ENCODE measurements around the gene LPAR1.

LPAR1 gene

DNA sequence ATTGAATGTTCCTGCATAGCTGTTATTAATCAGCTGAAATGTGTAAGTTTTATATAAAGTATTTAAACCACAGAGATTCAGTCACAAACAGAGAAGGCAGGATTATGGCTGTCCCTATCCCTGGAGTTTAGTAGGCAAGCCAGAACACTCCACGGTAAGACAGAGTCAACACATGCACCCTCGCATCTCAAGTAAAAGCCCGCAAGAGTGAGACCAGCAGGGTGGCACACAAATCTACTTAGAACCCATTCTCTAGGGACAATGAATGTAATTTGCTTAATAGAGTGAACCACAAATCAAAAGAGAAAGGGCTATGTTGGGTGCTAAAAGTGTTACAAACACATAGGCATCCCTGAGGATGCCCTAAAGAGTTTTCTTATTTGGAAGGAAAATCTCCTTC is 35.1 kb downstream of the LPAR1 start:
- ChIA-PET CTCF (no interaction called here), POLR2A (no interaction called here)
- TF ChIP-seq NFRKB (IDR thresholded peaks at IDR 0.05) (no peak), L3MBTL2 (conservative IDR thresholded peaks at IDR 0.05) (no peak), HDGF (IDR thresholded peaks at IDR 0.05; ENCODE audit: borderline replicate concordance) (no peak), SP1 (IDR thresholded peaks at IDR 0.05) (no peak), LEF1 (IDR thresholded peaks at IDR 0.05; ENCODE audit: borderline replicate concordance) (no peak), ELF4 (IDR thresholded peaks at IDR 0.05) (no peak), FOXM1 (IDR thresholded peaks at IDR 0.05; ENCODE audit: borderline replicate concordance) (no peak), CTBP1 (IDR thresholded peaks at IDR 0.05; ENCODE audit: borderline replicate concordance) (no peak)
- TF ChIP-seq, protein P1, sequence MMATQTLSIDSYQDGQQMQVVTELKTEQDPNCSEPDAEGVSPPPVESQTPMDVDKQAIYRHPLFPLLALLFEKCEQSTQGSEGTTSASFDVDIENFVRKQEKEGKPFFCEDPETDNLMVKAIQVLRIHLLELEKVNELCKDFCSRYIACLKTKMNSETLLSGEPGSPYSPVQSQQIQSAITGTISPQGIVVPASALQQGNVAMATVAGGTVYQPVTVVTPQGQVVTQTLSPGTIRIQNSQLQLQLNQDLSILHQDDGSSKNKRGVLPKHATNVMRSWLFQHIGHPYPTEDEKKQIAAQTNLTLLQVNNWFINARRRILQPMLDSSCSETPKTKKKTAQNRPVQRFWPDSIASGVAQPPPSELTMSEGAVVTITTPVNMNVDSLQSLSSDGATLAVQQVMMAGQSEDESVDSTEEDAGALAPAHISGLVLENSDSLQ (IDR thresholded peaks at IDR 0.05): no peak
- DNase-seq (ENCODE audit: extremely low spot score): no peak

DNA sequence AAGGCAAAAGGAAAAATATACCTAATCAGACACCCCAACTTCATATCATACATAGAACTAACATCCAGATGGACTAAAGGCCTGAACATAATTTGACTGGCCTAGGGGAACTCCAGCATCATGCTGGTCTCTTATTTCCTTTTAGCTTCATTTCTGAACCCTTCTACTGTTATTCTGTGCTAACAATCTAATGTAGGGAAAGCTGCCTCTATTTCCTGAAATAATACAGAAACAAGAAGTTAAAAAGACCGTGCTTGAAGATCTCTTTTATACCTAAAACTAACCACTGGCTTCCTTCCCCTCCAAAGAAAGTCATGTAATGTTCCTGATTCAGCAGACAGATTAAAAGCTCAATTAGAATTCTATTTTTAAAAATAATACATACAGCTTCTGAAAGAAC is 36.7 kb downstream of the LPAR1 start:
- CTCF ChIA-PET: no interaction called here
- POLR2A ChIA-PET: no interaction called here
- TF ChIP-seq BHLHE40 (IDR thresholded peaks at IDR 0.05; ENCODE audit: borderline replicate concordance) (no peak), LEF1 (IDR thresholded peaks at IDR 0.05; ENCODE audit: borderline replicate concordance) (no peak), FOXK2 (IDR thresholded peaks at IDR 0.05) (no peak), ZNF384 (IDR thresholded peaks at IDR 0.05) (no peak), HDGF (IDR thresholded peaks at IDR 0.05; ENCODE audit: borderline replicate concordance) (no peak), FOXM1 (IDR thresholded peaks at IDR 0.05; ENCODE audit: borderline replicate concordance) (no peak), FOXA1 (IDR thresholded peaks at IDR 0.05) (no peak)
- no peak for DNase-seq (ENCODE audit: extremely low spot score)

DNA sequence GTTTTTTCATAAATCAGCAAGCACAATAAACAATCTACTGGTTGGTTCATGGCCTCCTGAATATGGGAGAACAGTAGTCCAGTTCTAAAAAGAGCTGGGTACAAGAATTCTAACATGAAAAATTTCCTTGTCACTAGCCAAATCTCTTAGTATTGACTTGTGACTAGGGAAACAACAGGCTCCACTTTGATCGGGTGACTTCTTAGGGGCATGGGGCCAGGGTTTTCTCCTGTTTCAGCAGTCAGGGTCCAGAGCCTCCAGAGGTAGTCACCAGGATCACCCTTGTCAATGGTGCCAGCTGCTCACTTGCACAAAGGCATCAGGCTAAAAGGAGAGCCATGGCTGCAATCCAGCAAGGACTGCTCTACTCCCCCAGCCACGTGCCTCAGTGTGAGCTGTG is 38.1 kb downstream of the LPAR1 start:
- CTCF ChIA-PET: interaction anchor here (0.5 kb wide), 1 partner anchor 938 kb away, joined by 3 read pairs; no protein-coding TSS in a partner anchor
- TF ChIP-seq SUZ12 (IDR thresholded peaks at IDR 0.05) (no peak), FOXK2 (IDR thresholded peaks at IDR 0.05) (no peak), BHLHE40 (IDR thresholded peaks at IDR 0.05; ENCODE audit: borderline replicate concordance) (no peak), HDGF (IDR thresholded peaks at IDR 0.05; ENCODE audit: borderline replicate concordance) (no peak), LEF1 (IDR thresholded peaks at IDR 0.05; ENCODE audit: borderline replicate concordance) (no peak), ZNF384 (IDR thresholded peaks at IDR 0.05) (no peak), ELF4 (IDR thresholded peaks at IDR 0.05) (no peak), NFRKB (IDR thresholded peaks at IDR 0.05) (no peak), L3MBTL2 (conservative IDR thresholded peaks at IDR 0.05) (no peak), FOXA1 (IDR thresholded peaks at IDR 0.05) (no peak), ARNT (IDR thresholded peaks at IDR 0.05) (no peak), CTBP1 (IDR thresholded peaks at IDR 0.05; ENCODE audit: borderline replicate concordance) (no peak), FOXM1 (IDR thresholded peaks at IDR 0.05; ENCODE audit: borderline replicate concordance) (no peak), SP1 (IDR thresholded peaks at IDR 0.05) (no peak), TARDBP (IDR thresholded peaks at IDR 0.05) (no peak)
- TF ChIP-seq, protein P1 (IDR thresholded peaks at IDR 0.05): no peak
- POLR2A ChIA-PET: no interaction called here

DNA sequence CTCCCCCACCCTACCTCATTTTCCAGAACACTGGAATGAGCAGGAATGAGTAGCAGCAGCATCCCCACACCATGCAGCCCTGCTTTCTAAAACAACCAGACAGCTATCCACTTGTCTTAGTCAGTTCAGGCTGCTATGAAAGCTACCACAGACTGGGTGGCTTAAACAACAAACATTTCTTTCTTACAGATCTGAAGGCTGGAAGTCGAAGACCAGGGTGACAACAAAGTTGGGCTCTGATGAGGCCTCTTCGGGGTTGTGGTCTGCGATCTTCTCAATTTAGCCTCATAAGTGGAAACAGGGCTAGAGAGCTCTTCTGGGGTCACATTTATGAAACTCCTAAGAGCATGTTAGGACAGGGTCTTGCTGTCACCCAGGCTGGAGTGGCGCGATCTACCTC is 38.9 kb downstream of the LPAR1 start:
- ChIA-PET CTCF (no interaction called here), POLR2A (no interaction called here)
- no peak for DNase-seq (ENCODE audit: extremely low spot score)
- TF ChIP-seq ELF4 (IDR thresholded peaks at IDR 0.05) (no peak), FOXM1 (IDR thresholded peaks at IDR 0.05; ENCODE audit: borderline replicate concordance) (no peak), L3MBTL2 (conservative IDR thresholded peaks at IDR 0.05) (no peak), FOXA1 (IDR thresholded peaks at IDR 0.05) (no peak), BHLHE40 (IDR thresholded peaks at IDR 0.05; ENCODE audit: borderline replicate concordance) (no peak), SP1 (IDR thresholded peaks at IDR 0.05) (no peak), FOXK2 (IDR thresholded peaks at IDR 0.05) (no peak), SUZ12 (IDR thresholded peaks at IDR 0.05) (no peak), CTBP1 (IDR thresholded peaks at IDR 0.05; ENCODE audit: borderline replicate concordance) (no peak), ARNT (IDR thresholded peaks at IDR 0.05) (no peak), ZNF384 (IDR thresholded peaks at IDR 0.05) (no peak), NFRKB (IDR thresholded peaks at IDR 0.05) (no peak), LEF1 (IDR thresholded peaks at IDR 0.05; ENCODE audit: borderline replicate concordance) (no peak), TARDBP (IDR thresholded peaks at IDR 0.05) (no peak)
- TF ChIP-seq, protein P1 (IDR thresholded peaks at IDR 0.05): no peak

More for the DNA sequence above, 38.1 kb downstream of the LPAR1 start:
- no peak for DNase-seq (ENCODE audit: extremely low spot score)

DNA sequence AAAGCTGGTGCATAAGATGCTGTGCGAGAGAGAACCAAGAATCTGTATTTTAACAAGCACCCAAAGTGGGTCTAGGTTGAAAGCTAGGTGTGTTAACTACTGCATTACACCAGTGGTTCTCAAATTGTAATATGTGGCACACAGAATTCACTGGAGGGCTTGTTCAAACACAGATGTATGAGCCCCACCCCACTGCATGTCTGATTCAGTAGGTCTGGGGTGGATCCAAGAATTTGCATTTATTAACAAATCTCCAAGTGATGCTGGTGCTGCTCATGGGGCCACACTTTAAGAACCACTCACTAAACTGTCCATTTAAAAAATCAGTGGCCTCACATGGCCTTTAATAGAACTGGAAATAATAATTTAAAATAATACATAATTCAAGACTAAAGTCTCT is 40.4 kb downstream of the LPAR1 start:
- CTCF ChIA-PET: no interaction called here
- TF ChIP-seq FOXA1 (IDR thresholded peaks at IDR 0.05) (no peak), ZNF384 (IDR thresholded peaks at IDR 0.05) (no peak), L3MBTL2 (conservative IDR thresholded peaks at IDR 0.05) (no peak), LEF1 (IDR thresholded peaks at IDR 0.05; ENCODE audit: borderline replicate concordance) (no peak), HDGF (IDR thresholded peaks at IDR 0.05; ENCODE audit: borderline replicate concordance) (no peak), ELF4 (IDR thresholded peaks at IDR 0.05) (no peak), FOXM1 (IDR thresholded peaks at IDR 0.05; ENCODE audit: borderline replicate concordance) (no peak), FOXK2 (IDR thresholded peaks at IDR 0.05) (no peak), SUZ12 (IDR thresholded peaks at IDR 0.05) (no peak), CTBP1 (IDR thresholded peaks at IDR 0.05; ENCODE audit: borderline replicate concordance) (no peak), BHLHE40 (IDR thresholded peaks at IDR 0.05; ENCODE audit: borderline replicate concordance) (no peak), SP1 (IDR thresholded peaks at IDR 0.05) (no peak), ARNT (IDR thresholded peaks at IDR 0.05) (no peak), NFRKB (IDR thresholded peaks at IDR 0.05) (no peak)
- TF ChIP-seq, protein P1 (IDR thresholded peaks at IDR 0.05): no peak
- DNase-seq (ENCODE audit: extremely low spot score): no peak
- POLR2A ChIA-PET: no interaction called here
